Tibial nerve (tissue), 4 donors: ENCODE data around the gene ISM1.

ENCODE experiments used
- CTCF ChIP-seq, 5 experiments: fragments of 200-600 bp in 3 of 5; fragments of 450-650 bp in 2 of 5; sonication (generic) in 3 of 5; IDR thresholded peaks; one replicate each; pipeline ENCODE4 v1.5.1; 2016 to 2019; ENCODE audit warnings: antibody characterized with exemption in 5 of 5, mild to moderate bottlenecking in 3 of 5, moderate library complexity in 2 of 5
- EP300 ChIP-seq, 2 donors: sonication (generic); formaldehyde crosslinking; IDR thresholded peaks; one replicate each; pipeline ENCODE4 v1.6.1; 2017; ENCODE audit warnings: antibody characterized with exemption in 2 of 2, mild to moderate bottlenecking in 1 of 2
- POLR2A ChIP-seq, 2 donors: fragments of 450-650 bp; IDR thresholded peaks; one replicate each; pipeline ENCODE4 v1.6.1; 2017; ENCODE audit warnings: antibody characterized with exemption in 2 of 2, mild to moderate bottlenecking in 2 of 2, moderate library complexity in 2 of 2

- TF ChIP-seq POLR2A (IDR thresholded peaks at IDR 0.05) (no peak), CTCF (IDR thresholded peaks at IDR 0.05) (no peak), EP300 (IDR thresholded peaks at IDR 0.05) (no peak)
These were observed 63.8 kb downstream of the ISM1 start for GRCh38 chr20:13284830-13285229.
